Activated naive CD4-positive, alpha-beta T cell treated with anti-CD3 and anti-CD28 coated beads, Interleukin-2, amount 50 U/mL, for 24 hours (primary cell): ENCODE data around the gene PRPF38B.

ENCODE experiments used
- H3K27ac Mint-ChIP-seq: one replicate; pipeline ENCODE4 v1.8.0; 2021; ENCODE audit warnings: mild to moderate bottlenecking, mixed read lengths
- H3K27me3 Mint-ChIP-seq: one replicate; pipeline ENCODE4 v1.8.0; 2021; ENCODE audit warnings: mixed read lengths
- H3K36me3 Mint-ChIP-seq: one replicate; pipeline ENCODE4 v1.8.0; 2021; ENCODE audit warnings: mixed read lengths
- H3K4me1 Mint-ChIP-seq: one replicate; pipeline ENCODE4 v1.8.0; 2021; ENCODE audit warnings: mixed read lengths
- H3K4me3 Mint-ChIP-seq: one replicate; pipeline ENCODE4 v1.8.0; 2021; ENCODE audit warnings: mild to moderate bottlenecking, mixed read lengths
- H3K9me3 Mint-ChIP-seq: one replicate; pipeline ENCODE4 v1.8.0; 2021; ENCODE audit warnings: mixed read lengths

PRPF38B gene, protein sequence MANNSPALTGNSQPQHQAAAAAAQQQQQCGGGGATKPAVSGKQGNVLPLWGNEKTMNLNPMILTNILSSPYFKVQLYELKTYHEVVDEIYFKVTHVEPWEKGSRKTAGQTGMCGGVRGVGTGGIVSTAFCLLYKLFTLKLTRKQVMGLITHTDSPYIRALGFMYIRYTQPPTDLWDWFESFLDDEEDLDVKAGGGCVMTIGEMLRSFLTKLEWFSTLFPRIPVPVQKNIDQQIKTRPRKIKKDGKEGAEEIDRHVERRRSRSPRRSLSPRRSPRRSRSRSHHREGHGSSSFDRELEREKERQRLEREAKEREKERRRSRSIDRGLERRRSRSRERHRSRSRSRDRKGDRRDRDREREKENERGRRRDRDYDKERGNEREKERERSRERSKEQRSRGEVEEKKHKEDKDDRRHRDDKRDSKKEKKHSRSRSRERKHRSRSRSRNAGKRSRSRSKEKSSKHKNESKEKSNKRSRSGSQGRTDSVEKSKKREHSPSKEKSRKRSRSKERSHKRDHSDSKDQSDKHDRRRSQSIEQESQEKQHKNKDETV

GRCh38 chr1:108691942-108692723 is at the start of gene PRPF38B:
Gene PRPF38B (plus strand): TSS chr1:108692310. CDS start chr1:108692592, 282 bp downstream.
- Mint-ChIP-seq H3K27ac (peak within 1 kb of the TSS; percentile 97), H3K27me3 (no peaks in the 10 kb centered on the region), H3K9me3 (no peaks in the 10 kb centered on the region), H3K4me3 (peak within 1 kb of the TSS; percentile 99), H3K36me3 (peaks cover 20% of the 10 kb centered on the region), H3K4me1 (peaks cover 43% of the 10 kb centered on the region)

GRCh38 chr1:108643492-108644335 is 48.4 kb upstream of the PRPF38B start:
- Mint-ChIP-seq H3K4me3 (no peak overlapping the region), H3K27ac (no peak overlapping the region), H3K36me3 (peaks cover 9% of the 10 kb centered on the region), H3K9me3 (no peaks in the 10 kb centered on the region), H3K4me1 (peaks cover 74% of the 10 kb centered on the region), H3K27me3 (no peaks in the 10 kb centered on the region)

- peaks cover 12% of the 10 kb centered on the region for H3K36me3 Mint-ChIP-seq
- peaks cover 67% of the 10 kb centered on the region for H3K4me1 Mint-ChIP-seq
- peak overlapping the region; percentile 93 for H3K27ac Mint-ChIP-seq
- H3K9me3 Mint-ChIP-seq = no peaks in the 10 kb centered on the region
- no peaks in the 10 kb centered on the region for H3K27me3 Mint-ChIP-seq
- peak overlapping the region; percentile 70 for H3K4me3 Mint-ChIP-seq
These were observed 47.1 kb upstream of the PRPF38B start for GRCh38 chr1:108644984-108645383.

GRCh38 chr1:108645564-108646184 is 46.4 kb upstream of the PRPF38B start:
- peaks cover 61% of the 10 kb centered on the region for H3K4me1 Mint-ChIP-seq
- H3K36me3 Mint-ChIP-seq = peaks cover 13% of the 10 kb centered on the region

DNA sequence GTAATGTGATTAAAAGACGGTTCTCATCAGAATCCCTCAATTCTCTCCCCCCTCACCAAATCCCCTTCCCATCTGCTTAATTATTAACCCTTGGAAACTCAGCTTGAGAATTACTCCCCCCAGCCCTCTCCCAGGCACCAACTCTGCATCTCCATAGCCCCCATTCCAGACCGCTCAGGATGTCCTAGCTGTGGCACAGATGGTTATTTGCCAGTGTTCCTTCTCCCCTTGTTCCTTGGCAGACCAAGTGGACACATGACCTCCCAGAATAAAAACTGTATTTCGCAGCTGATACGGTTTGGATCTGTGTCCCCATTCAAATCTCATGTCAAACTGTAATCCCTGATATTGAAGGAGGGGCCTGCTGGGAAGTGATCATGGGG is 45.9 kb upstream of the PRPF38B start:
- Mint-ChIP-seq H3K27me3 (no peaks in the 10 kb centered on the region), H3K4me3 (peak overlapping the region; percentile 59), H3K9me3 (no peaks in the 10 kb centered on the region), H3K27ac (peak overlapping the region; percentile 93), H3K4me1 (peaks cover 61% of the 10 kb centered on the region), H3K36me3 (peaks cover 17% of the 10 kb centered on the region)

More at GRCh38 chr1:108645564-108646184, 46.4 kb upstream of the PRPF38B start:
- Mint-ChIP-seq H3K27ac (peak overlapping the region; percentile 93), H3K9me3 (no peaks in the 10 kb centered on the region), H3K4me3 (peak overlapping the region; percentile 70), H3K27me3 (no peaks in the 10 kb centered on the region)

- Mint-ChIP-seq H3K9me3 (no peaks in the 10 kb centered on the region), H3K4me1 (peaks cover 58% of the 10 kb centered on the region), H3K4me3 (peak overlapping the region; percentile 59), H3K27me3 (no peaks in the 10 kb centered on the region), H3K27ac (peak overlapping the region; percentile 93), H3K36me3 (peaks cover 20% of the 10 kb centered on the region)
These were observed 45.4 kb upstream of the PRPF38B start for GRCh38 chr1:108646648-108647269.

DNA sequence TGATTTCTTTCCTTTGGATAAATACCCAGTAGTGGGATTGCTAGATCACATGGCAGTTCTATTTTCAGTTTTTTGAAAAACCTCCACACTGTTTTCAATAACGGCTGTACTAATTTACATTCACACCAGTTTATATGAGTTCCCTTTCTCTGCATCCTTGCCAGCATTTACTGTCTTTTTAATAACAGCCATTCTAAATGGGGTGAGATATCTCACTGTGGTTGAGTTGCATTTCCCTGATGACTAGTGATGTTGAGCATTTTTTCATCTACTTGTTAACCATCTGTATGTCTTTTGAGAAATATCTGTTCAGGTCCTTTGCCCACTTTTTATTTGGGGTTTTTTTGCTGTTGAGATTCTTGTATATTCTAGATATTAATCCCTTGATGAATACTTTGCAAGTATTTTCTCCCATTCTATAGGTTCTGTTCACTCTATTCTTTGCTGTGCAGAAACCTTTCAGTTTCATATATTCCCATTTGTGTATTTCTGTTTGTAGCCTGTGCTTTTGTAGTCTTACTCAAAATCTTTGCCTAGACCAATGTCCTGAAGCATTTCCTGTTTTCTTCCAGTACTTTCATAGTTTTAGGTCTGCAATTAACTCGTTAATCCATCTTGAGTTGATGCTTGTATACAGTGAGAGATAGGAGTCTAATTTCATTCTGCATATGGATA is 38.5 kb upstream of the PRPF38B start:
- Mint-ChIP-seq H3K27ac (peak overlapping the region; percentile 42), H3K36me3 (peaks cover 22% of the 10 kb centered on the region), H3K4me3 (no peak overlapping the region), H3K4me1 (peaks cover 12% of the 10 kb centered on the region), H3K27me3 (no peaks in the 10 kb centered on the region), H3K9me3 (no peaks in the 10 kb centered on the region)

GRCh38 chr1:108657356-108658080 is 34.6 kb upstream of the PRPF38B start:
- no peak overlapping the region for H3K4me3 Mint-ChIP-seq
- peaks cover 30% of the 10 kb centered on the region for H3K4me1 Mint-ChIP-seq
- peak overlapping the region; percentile 38 for H3K27ac Mint-ChIP-seq
- peaks cover 7% of the 10 kb centered on the region for H3K36me3 Mint-ChIP-seq
- no peaks in the 10 kb centered on the region for H3K27me3 Mint-ChIP-seq
- no peaks in the 10 kb centered on the region for H3K9me3 Mint-ChIP-seq

- Mint-ChIP-seq H3K27ac (peak within 1 kb of the TSS; percentile 96), H3K27me3 (no peaks in the 10 kb centered on the region), H3K36me3 (no peaks in the 10 kb centered on the region), H3K9me3 (no peaks in the 10 kb centered on the region), H3K4me3 (peak within 1 kb of the TSS; percentile 88), H3K4me1 (peaks cover 37% of the 10 kb centered on the region)
These were observed 31.0 kb upstream of the PRPF38B start, which contains the start of gene HENMT1 for GRCh38 chr1:108661030-108661609. Gene HENMT1 (minus strand): TSS chr1:108661093. CDS start chr1:108659884, 1,209 bp downstream.

- H3K36me3 Mint-ChIP-seq = no peaks in the 10 kb centered on the region
These were observed 29.0 kb upstream of the PRPF38B start for GRCh38 chr1:108663074-108663473.

GRCh38 chr1:108664481-108664880 is 27.6 kb upstream of the PRPF38B start:
- no peaks in the 10 kb centered on the region for H3K9me3 Mint-ChIP-seq
- no peaks in the 10 kb centered on the region for H3K36me3 Mint-ChIP-seq
- H3K27me3 Mint-ChIP-seq = no peaks in the 10 kb centered on the region
- peaks cover 27% of the 10 kb centered on the region for H3K4me1 Mint-ChIP-seq
- H3K27ac Mint-ChIP-seq = no peak overlapping the region
- no peak overlapping the region for H3K4me3 Mint-ChIP-seq

More at GRCh38 chr1:108663074-108663473, 29.0 kb upstream of the PRPF38B start:
- Mint-ChIP-seq H3K9me3 (no peaks in the 10 kb centered on the region), H3K27ac (peak overlapping the region; percentile 4), H3K4me3 (peak overlapping the region; percentile 61), H3K27me3 (no peaks in the 10 kb centered on the region), H3K4me1 (peaks cover 29% of the 10 kb centered on the region)

DNA sequence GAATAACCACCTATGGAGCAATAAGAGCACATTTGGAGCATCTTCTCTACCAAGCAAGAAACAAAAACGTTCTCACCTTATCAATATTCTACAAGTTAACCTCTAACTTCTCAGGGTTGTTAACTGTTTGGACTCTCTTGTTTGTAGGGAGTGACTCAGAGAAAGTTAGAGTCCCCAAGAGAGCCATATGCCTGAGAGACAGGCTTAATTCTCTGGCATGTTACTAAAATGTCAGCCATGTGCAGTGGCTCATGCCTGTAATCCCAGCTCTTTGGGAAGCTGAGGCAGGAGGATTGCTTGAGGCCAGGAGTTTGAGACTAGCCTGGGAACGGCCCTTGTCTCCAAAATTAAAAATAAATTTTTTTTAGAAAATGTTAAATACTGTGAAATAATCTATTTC is 27.0 kb upstream of the PRPF38B start:
- no peak overlapping the region for H3K27ac Mint-ChIP-seq
- no peaks in the 10 kb centered on the region for H3K27me3 Mint-ChIP-seq
- no peak overlapping the region for H3K4me3 Mint-ChIP-seq
- no peaks in the 10 kb centered on the region for H3K9me3 Mint-ChIP-seq
- no peaks in the 10 kb centered on the region for H3K36me3 Mint-ChIP-seq
- peaks cover 27% of the 10 kb centered on the region for H3K4me1 Mint-ChIP-seq

GRCh38 chr1:108665771-108666170 is 26.3 kb upstream of the PRPF38B start:
- H3K4me3 Mint-ChIP-seq = no peak overlapping the region
- no peaks in the 10 kb centered on the region for H3K36me3 Mint-ChIP-seq
- H3K4me1 Mint-ChIP-seq = peaks cover 24% of the 10 kb centered on the region
- H3K27me3 Mint-ChIP-seq = no peaks in the 10 kb centered on the region
- no peak overlapping the region for H3K27ac Mint-ChIP-seq
- H3K9me3 Mint-ChIP-seq = no peaks in the 10 kb centered on the region
